ENCODE results near the gene ABCG1. TPM values are rescaled to one million over a fixed set of nuclear protein-coding genes. Genes with fewer than 3 reads are reported as not detected.
"Not testable (repeated sequence)": the region's sequence is repeated elsewhere in the genome, so short reads cannot be mapped to it uniquely, and the experiment has no call there.

The ABCG1 gene
- total RNA-seq, 1 donor from 2014 or later = 4.2 TPM

DNA sequence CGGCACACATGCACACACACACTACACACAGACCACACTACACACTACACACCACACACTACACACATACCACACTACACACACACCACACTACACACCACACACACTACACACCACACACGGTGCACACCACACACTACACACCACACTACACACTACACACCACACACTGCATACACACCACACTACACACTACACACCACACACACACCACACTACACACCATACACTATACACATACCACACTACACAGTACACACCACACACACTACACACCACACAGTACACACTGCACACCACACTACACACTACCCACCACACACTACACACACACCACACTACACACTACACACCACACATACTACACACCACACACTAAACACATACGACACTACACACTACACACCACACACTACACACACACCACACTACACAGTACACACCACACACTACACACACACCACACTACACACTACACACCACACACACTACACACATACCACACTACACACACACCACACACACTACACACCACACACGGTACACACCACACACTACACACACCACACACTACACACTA is 73.7 kb downstream of the ABCG1 start:
- ATAC-seq = not testable (repeated sequence)

DNA sequence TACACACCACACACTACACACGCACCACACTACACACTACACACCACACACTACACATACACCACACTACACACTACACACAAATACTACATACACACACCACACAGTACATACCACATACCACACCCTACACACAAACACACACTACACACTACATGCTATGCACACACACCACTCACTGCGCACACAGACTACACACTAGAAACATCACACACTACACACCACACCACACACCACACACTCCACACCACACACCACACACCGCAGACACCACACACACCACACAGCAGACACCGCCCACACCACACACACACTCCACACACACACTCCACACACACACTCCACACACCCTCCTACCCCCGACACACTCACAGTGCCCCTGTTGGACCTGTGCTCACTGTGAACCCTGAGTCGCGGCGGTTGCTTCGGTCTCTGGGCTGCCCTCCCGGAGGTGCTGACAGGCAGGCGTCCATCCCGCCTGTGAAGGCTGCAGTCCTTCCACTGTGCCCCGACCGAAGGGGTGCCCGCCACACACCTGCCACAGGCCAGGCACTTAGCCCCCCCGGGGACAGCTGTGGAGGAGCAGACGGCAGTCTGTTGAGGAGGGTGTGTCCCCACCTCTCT is 74.8 kb downstream of the ABCG1 start:
- no peak for ATAC-seq

DNA sequence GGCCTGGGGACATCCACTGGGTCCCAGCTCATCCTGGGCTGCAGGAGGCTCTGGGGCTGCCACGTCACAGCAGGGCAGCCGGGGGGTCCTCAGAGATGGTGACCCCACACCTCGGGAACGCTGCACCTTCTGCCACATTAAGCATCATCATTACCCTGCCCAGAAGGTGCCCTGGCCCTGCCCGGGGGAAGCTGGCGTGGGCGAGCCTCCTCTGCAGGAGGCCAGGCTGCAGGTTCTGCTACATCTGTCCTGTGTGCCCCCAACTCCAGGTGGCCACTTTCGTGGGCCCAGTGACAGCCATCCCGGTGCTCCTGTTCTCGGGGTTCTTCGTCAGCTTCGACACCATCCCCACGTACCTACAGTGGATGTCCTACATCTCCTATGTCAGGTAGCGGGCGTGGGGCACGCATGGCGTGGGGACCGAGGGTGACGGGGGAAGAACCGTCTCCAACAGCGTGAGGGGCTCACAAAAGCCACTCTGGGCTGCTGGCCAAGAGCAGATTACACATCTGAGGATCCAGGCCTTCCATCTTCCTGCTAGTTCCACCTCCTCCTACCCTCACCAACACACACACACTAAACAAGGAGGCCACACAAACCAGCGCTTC is 75.4 kb downstream of the ABCG1 start:
- ATAC-seq = no peak

DNA sequence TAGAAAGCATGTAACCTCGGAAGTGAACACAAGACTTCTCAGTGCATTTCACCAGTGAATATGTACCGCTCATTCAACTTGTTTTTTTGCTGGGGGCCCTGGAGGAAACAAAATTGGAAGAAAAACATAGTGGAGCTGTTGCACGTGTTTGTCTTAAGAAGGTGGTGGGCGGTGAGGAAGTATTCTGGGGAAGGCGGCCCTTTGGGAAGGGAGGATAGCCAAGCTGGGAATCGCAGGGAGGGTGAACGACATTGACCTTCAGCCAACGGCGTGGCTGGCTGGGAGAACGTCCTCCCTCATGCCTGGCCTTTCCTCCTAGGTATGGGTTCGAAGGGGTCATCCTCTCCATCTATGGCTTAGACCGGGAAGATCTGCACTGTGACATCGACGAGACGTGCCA is 76.9 kb downstream of the ABCG1 start:
- no peak for ATAC-seq

DNA sequence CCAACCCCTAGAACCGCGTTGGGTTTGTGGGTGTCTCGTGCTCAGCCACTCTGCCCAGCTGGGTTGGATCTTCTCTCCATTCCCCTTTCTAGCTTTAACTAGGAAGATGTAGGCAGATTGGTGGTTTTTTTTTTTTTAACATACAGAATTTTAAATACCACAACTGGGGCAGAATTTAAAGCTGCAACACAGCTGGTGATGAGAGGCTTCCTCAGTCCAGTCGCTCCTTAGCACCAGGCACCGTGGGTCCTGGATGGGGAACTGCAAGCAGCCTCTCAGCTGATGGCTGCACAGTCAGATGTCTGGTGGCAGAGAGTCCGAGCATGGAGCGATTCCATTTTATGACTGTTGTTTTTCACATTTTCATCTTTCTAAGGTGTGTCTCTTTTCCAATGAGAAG is 77.6 kb downstream of the ABCG1 start:
- no peak for ATAC-seq

DNA sequence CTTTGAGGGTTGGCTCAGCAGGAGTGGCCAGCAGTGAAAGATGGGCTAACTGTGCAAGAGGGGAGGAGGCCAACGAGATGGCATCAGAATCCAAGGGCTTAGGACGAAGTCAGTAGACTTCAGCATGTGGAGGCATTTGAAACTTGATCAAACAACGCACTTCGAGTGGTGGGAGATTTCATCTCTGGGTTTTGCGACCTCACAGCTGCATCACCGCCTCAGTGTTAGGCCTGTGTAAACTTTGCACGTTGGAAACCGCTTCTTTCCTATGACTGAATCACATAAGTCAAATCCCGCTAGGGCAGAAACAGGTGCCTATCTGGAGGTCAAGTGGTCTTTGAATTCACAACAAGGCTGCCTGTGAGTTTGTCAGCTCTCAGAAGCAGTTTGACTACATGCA is 78.4 kb downstream of the ABCG1 start:
- no peak for ATAC-seq

DNA sequence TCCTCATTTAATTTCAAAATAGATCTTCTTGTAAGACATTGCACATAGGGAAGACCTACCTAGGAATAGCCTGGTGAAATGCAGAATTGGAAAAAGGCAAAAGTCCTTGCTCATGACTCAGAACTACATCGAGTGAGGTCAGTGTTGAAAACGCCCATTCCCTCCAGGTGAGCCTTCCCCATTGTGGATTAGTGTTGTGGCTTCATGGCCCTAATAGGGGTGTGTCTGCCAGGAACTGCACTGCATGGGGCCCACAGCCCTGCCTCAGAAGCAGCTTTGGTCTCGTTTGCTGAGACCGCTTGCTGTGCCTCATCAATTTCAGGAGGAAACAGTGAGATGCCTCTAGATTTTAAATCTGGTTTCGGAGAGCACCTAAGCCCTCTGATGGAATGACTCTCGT is 79.3 kb downstream of the ABCG1 start:
- peak; percentile 84 for ATAC-seq

DNA sequence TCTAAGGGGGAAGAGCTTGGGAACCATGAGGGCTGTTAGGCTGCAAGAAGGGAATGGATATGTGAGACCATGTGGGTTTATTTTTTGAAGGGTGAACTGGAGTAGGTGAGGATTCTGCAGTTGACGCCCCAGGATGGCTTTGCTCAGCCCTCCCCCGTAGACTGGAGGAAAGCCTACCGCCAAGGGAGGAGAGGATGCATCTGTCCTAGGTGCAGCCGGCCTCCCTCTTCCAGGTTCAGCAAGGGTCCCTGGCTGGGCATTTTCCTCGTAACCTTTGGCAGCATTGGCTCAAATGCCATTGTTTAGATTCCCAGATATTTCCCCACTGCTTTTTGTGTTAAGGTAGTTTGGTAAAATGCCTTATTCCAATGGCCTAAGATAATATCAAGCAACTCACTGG is 79.7 kb downstream of the ABCG1 start:
- ATAC-seq = no peak

DNA sequence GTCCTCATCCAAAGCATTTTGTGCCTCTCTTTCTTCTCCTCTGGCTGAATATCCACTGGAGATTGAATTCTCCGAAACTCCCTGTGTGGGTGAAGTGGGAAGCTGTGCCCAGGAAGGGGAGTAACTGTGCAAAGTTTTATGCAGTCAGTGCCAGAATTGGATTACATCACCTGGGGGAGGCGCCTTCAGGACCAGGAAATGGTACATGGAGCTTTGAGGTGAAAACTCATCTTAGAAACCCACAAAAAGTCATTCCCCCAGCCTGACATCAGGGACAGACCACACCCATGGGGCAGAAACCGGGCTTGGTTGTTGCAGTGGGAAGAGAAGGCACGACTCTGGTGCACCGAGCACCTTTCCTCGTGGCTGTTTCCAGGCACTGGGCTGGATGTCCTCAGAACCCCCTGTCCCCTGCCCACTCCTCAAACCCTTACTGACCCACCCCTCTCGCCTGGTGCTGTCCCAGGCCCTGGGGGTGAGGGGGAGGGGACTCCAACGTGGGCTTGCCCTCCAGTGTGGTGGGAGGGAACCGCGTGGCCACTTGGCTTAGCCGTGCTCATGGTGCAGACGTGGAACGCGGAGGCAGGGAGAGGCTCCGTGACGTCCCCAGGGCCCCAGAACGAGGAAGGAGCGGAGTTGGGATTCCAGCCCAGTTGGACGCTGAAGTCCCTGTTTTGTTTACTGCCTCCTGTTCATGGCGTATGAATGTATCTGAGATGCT is 80.5 kb downstream of the ABCG1 start:
- peak; percentile 36 for ATAC-seq

DNA sequence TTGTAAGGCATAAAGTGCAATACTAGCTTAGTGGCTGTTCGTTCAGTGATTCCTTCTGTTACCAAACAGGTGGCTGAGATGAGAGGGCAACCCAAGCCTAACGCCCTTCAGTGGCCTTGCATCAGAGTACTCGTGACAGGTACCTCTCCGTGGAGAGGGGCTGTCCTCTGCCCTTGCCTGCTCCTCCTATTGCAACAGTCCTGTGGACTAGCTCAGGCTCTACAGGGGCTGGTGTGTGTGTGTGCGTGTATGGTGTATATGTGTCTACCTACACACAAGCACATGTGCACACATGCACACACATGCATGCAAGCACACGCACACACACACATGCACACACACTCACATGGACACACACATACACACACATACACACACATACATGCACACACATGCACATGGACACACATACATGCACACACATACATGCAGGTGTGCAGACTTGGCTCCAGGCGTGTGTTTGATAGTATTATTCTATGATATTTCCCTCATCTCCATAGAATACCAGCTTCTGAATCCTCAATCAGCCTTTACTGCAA is 81.2 kb downstream of the ABCG1 start:
- ATAC-seq = no peak

DNA sequence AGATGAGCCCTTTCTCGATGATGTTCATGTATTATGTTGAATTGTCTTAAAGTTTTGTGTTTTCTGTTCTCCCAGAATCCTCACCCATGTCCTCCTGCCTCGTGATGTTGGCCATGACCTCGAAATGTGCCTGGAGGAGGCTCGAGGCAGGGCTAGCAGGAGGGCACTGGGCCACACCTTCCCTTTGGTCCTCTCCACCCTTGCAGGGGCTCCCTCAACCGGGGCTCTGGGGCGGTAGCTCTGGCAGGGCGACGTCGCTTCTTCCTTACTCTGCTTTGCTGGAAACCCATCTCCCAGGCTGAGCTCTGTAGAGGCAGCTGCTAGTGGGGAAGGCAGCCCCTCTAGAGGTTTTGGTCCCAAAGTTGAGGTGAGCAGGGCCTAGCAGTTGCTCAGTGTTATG is 82.0 kb downstream of the ABCG1 start:
- ATAC-seq = no peak

DNA sequence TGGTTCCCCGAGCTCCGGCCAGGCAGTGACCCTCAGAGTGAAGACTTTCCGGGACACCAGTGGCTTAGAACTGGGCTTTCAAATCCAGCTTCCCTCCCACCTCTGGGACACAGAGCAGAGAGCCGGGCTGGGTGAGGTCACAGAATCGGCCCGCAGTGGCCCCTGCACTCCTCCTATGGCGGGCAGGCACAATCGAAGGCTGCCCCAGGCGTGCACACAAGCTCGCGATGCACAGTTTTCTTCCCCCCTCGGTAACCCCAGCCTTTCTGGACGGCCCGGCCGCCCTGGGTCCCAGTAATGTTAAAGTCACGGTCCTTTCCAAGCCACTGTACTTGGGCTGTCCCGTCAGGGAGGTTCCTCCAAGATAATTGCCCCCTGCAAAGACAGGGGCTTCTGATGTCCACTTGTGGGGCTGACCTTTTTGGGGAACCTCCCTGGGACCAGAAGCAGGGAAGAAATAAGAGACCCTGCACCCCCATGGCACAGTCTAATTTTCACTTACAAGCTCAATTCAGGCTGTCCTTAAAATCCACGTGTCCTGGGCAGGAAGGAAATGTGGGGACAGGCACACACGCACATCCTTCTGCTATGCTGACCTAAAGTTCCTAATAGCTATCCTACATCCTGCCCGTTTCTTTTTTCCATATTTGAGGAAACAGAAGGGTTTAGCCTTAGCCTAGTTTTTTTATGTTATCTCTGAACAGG is 82.6 kb downstream of the ABCG1 start:
- ATAC-seq = peak; percentile 24

DNA sequence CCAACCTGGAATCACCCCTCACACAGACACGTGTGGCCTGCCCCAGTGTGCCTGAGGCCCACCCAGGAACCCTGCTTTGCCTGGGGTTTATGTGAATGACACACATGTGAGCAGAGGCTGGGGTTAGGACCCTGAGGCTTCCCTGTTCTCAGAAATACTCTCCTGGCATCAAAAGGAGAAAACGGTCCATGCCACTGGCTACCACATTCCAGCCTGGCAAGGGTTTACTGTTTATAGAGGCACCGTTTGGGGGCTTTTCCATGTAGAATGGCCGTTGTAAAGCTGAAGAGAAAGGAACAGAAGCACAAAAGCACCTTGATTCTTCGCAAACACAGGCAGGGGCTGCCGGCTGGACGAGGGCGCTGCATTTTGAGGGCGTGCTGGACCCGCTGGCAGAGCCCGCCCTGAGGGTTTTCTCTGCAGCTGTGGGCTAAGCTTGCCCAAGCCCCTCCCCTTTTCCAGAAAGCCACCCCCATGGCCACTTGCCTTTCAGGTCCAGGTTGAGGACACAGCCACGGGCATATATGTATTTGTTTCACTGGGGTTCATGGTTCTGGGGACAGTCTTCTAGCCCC is 83.2 kb downstream of the ABCG1 start:
- no peak for ATAC-seq

DNA sequence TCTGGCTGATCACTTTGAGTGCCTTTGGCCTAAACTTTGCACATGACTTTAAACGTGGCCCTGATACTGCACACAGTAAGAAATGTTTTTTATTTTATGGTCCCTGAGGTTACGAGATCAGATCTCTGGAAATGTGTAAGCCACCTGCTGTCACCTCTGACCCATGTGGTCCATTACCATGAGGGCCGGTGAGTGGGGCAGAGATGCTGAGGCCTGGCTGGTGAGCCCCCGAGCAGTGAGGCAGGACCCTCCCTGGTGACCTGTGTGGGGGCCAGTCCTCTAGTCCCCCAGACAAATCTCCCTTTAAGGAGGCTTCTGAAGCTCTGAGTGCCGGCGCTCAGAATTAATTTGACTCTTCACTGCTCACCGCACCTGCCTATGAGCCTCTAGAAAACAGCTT is 83.9 kb downstream of the ABCG1 start:
- ATAC-seq = no peak

DNA sequence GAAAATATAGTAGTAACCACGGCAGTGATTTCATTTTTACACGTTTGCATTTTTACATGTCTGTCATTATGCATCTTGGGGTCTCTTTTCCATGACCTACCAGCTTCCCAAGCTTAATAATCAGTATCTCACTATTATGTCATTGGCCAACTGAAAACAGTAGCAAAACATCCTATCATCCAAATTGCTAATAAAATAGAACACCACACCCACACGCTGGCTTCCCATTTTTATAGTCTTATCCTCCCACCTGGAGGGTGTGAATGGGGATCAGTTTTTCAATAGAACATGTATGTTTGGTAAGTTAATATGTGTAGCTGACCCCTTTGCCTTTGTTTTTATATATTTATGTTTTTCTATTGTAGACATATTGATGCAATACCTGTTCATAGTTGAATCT is 84.5 kb downstream of the ABCG1 start:
- no peak for ATAC-seq

DNA sequence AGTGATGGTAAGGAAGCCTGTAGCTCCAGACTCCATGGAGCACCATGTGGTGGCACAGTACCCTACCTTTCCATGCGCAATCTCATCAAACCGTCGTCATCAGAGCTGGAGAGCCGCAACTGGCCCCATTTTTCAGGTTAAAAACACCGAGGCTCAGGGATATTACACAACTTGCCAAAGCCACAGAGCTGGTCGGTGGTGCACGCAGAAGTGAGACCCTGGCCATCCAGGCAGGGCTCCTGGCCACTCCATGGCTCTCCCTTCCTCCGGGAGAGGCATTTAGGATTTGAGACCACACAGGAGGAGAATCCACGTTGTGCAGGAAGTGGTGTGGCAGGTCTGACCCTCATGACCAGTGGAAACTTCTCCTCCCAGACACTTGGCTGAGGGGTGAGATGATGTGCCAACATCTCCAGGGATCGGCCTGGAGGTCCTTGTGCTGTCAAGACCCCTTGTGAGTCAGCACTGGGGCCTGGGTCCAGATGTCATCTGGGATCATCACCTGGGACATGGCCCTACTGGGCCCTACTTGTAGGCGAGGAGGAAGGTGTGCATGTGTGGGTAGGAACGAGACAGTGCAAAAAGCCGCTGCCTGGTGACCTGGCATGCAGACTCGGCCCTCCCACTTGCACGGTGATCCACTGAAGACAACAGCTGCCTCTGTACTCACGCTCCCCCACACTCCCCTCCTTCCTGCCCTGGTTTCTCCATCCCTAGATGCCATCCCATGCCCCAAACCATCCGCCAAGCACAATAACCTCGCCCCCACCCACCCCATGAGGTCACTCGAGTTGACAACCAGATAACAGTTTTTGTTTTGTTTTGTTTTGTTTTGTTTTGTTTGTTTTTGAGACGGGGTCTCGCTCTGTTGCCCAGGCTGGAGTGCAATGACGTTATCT is 85.9 kb downstream of the ABCG1 start:
- ATAC-seq = no peak

DNA sequence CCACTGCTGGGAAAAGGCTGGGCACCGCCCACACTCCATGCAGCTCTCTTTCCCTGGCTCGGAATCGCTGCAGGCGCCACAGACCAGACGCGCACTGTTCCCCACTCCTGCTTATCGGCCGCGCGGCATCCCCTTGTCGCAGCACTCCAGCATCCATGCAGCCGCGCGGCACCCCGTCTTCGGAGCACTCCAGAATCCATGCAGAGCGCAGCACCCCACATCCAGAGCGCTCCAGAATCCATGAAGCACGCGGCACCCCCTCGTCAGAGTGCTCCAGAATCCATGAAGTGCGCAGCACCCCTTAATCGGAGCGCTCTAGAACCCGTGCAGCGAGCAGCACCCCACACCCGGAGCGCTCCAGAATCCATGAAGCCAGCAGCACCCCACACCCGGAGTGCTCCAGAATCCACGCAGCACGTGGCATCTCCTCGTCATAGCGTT is 86.8 kb downstream of the ABCG1 start:
- ATAC-seq = no peak

DNA sequence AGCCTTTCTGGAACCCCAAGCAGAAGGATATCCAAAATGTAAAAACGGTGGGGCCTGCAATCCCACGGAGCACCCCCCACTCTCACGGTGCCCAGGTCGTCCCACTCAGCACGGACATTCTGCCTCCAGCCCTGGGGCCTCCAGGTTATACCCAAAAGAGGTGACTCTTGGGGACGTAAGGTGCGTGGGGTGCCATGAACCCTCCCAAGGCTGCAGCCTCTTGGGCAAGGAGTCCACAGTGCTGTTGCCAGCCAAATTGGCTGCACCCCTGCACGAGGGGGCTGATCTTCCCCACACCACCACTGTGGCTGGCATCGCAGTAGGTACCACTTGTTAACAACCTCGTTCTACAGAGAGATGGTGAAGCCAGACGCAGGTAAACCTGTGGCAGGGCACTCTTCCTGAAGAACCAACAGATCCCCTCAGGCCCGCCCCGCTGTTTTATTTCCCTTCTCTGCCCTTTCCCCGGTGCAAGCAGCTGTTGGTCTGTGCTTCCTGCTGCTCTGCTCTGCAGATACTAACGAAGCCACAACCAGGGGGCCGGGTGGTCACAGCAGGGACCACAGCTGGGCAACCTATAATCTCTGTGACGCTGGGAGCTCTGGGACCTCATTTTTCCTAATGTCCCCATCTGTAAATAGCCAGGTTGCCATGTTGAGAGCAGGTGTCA is 87.6 kb downstream of the ABCG1 start:
- ATAC-seq = no peak

DNA sequence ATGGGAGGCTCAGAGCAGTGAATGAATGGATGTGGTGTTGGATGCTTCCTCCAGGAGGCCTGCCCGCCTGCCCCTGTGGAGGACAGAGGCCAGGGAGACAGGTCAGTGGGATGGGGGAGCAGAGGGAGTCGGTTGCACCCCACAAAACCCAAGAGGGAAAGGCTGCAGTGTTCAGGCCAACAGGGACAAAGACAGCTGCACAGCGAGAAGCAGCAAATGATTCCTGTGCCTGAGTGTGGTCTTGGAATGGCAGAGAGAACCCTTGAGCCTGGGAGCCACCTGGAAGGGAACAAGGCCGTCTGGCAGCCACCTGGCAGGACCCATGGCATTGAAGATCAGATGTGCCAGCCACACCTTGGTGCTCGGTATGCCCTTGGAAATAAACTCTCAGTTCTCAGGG is 88.2 kb downstream of the ABCG1 start:
- no peak for ATAC-seq

DNA sequence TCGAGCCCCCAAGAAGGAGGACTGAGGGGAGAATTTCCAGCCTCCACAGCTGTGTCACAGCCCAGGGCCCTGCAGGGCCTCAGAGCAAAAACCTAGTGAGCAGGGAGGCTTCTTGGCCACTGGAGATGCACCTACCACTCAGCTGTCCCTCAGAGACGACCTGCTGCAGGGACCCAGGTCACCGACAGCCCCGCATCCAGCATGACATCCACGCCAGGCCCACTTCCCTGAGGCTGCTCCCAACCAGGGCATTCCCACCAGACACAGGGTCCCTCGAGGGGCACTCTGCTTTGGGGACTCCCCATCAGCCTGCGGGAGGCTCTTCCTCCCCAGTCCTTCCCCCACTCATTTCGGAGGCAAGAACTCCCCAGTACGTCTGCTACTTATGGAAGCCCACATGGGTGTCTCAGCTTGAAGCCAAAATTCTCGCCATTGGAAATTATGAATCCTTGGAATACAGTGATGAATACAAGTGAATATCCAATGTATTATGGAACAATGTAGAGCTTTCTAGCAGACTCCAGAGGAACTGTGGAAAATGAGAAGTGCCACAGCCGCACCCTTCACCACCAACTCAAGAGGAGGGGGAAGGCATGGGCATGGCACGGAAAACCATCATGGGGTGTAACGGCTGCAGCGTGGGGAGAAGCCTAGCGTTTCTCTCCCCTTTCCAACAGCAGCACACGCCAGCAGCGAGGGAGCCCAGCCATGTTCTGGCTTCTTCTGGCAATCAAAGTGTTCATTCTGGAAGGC is 89.4 kb downstream of the ABCG1 start:
- ATAC-seq = no peak

All from esophagus mucosa (tissue), 1 donor.